ENCODE measurements around the gene DNASE1L2.
A peak's percentile ranks its signal among the peaks of the same experiment; 100 is the strongest.

DNASE1L2 gene

GRCh38 chr16:2271848-2272461 lies 35.7 kb downstream of the DNASE1L2 start:
- no peak for DNase-seq

- DNase-seq = no peak
Measured at GRCh38 chr16:2273484-2273883, 37.2 kb downstream of the DNASE1L2 start.

- DNase-seq = no peak
Measured at GRCh38 chr16:2273931-2274330, 37.7 kb downstream of the DNASE1L2 start.

- DNase-seq = peak; percentile 0
Measured at GRCh38 chr16:2275476-2276367, 39.5 kb downstream of the DNASE1L2 start.

- no peak for DNase-seq
Measured at GRCh38 chr16:2276368-2277195, 40.3 kb downstream of the DNASE1L2 start.

- DNase-seq = no peak
Measured at GRCh38 chr16:2277466-2278271, 41.4 kb downstream of the DNASE1L2 start.

GRCh38 chr16:2278272-2278608 lies 42.0 kb downstream of the DNASE1L2 start:
- DNase-seq = no peak

GRCh38 chr16:2278956-2279800 lies 42.9 kb downstream of the DNASE1L2 start:
- DNase-seq = no peak

- no peak for DNase-seq
Measured at GRCh38 chr16:2280461-2280860, 44.2 kb downstream of the DNASE1L2 start.

GRCh38 chr16:2280981-2281542 lies 44.8 kb downstream of the DNASE1L2 start:
- DNase-seq = no peak

- DNase-seq = no peak
Measured at GRCh38 chr16:2282262-2282661, 46.0 kb downstream of the DNASE1L2 start.

GRCh38 chr16:2282866-2283555 lies 46.8 kb downstream of the DNASE1L2 start:
- DNase-seq = no peak

GRCh38 chr16:2284001-2284770 lies 47.9 kb downstream of the DNASE1L2 start:
- DNase-seq = no peak

GRCh38 chr16:2284797-2285576 lies 48.7 kb downstream of the DNASE1L2 start:
- DNase-seq = no peak

- DNase-seq = no peak
Measured at GRCh38 chr16:2285731-2286191, 49.5 kb downstream of the DNASE1L2 start.

GRCh38 chr16:2286550-2286949 lies 50.3 kb downstream of the DNASE1L2 start:
- DNase-seq = no peak

GRCh38 chr16:2287916-2288547 lies 51.8 kb downstream of the DNASE1L2 start:
- DNase-seq = no peak

All from midbrain (tissue), 1 donor.